Sigmoid colon (tissue), 4 donors: Measurements from ENCODE around the gene SHPK.

Experiments used
- EP300 ChIP-seq, 4 donors: sonication (generic); formaldehyde crosslinking; IDR thresholded peaks; one replicate each; pipeline ENCODE4 v1.6.1; 2017; ENCODE audit warnings: antibody characterized with exemption in 4 of 4
- POLR2A ChIP-seq, 2 donors: fragments of 450-650 bp; IDR thresholded peaks; one replicate each; pipeline ENCODE4 v1.6.1; 2016; ENCODE audit warnings: antibody characterized with exemption in 2 of 2, mild to moderate bottlenecking in 2 of 2, moderate library complexity in 2 of 2
- POLR2AphosphoS5 ChIP-seq, 4 donors: sonication (generic); formaldehyde crosslinking; IDR thresholded peaks; one replicate each; pipeline ENCODE4 v1.6.1; 2017; ENCODE audit warnings: antibody characterized with exemption in 4 of 4
- TF ChIP-seq, protein P1 (sequence below), 4 experiments: fragments of 450-650 bp in 3 of 4; fragments of 200-600 bp in 1 of 4; IDR thresholded peaks; one replicate each; pipeline ENCODE4 v1.5.1; 2016 to 2019; ENCODE audit warnings: antibody characterized with exemption in 4 of 4, mild to moderate bottlenecking in 3 of 4, moderate library complexity in 2 of 4

DNA sequence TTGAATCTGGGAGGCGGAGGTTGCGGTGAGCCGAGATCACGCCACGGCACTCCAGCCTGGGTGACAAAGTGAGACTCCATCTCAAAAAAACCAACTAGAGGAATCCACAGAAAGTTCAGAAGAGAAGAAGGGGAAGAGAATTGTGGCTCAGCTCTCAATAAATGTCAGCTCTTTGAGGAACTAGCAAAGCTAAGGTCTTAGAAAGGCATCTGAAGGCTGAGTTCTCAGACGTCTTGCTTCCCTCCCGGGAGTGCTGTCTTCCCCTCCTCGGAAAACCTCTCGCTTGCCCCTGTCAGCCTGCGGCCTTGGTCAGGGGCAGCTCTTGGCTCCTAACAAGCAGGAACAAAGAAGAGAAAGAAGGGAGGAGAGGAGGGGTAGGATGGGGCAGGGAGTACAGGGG, 5.3 kb downstream of the SHPK start:
- TF ChIP-seq, protein P1, sequence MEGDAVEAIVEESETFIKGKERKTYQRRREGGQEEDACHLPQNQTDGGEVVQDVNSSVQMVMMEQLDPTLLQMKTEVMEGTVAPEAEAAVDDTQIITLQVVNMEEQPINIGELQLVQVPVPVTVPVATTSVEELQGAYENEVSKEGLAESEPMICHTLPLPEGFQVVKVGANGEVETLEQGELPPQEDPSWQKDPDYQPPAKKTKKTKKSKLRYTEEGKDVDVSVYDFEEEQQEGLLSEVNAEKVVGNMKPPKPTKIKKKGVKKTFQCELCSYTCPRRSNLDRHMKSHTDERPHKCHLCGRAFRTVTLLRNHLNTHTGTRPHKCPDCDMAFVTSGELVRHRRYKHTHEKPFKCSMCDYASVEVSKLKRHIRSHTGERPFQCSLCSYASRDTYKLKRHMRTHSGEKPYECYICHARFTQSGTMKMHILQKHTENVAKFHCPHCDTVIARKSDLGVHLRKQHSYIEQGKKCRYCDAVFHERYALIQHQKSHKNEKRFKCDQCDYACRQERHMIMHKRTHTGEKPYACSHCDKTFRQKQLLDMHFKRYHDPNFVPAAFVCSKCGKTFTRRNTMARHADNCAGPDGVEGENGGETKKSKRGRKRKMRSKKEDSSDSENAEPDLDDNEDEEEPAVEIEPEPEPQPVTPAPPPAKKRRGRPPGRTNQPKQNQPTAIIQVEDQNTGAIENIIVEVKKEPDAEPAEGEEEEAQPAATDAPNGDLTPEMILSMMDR (IDR thresholded peaks at IDR 0.05), result no peak
- TF ChIP-seq POLR2A (IDR thresholded peaks at IDR 0.05) (no peak), POLR2AphosphoS5 (IDR thresholded peaks at IDR 0.05) (no peak), EP300 (IDR thresholded peaks at IDR 0.05) (no peak)
